GM18526 (cell line): ENCODE data around the gene OR6N1.

Experiments used
- POLR2A ChIP-seq: IDR thresholded peaks from 3 replicates; pipeline ENCODE4 v1.6.1; 2011; ENCODE audit not compliant: insufficient read length; ENCODE audit errors: extremely low read depth

Gene OR6N1

DNA sequence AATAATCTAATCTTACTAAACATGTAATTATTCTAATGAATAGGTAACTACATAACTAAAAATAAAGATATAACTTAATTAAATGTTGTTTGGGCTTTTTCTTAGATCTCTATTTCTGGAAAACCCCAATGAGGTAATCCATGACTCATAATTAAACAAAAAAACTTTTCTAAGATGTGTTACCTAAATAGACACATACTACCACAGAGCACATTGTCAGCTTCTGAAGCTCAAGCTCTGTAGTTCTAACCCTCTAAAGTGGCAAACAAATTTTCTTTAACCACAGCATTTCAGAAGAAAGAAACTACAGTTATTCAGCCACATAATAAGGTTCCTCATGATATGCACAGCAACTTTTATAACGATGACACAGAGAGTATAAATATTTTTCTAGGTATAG is 55.7 kb downstream of the OR6N1 start:
- TF ChIP-seq POLR2A = no peak

GRCh38 chr1:158714754-158715153 is 57.2 kb downstream of the OR6N1 start:
- TF ChIP-seq POLR2A = no peak
